GM21576 (cell line): ENCODE measurements around the gene HTR4.
"Not testable (repeated sequence)": the region's sequence is repeated elsewhere in the genome, so short reads cannot be mapped to it uniquely, and the experiment has no call there.

Experiments used
- ATAC-seq: cut with Tn5 transposase; IDR thresholded peaks from one replicate; pipeline ENCODE4 v1.9.1; 2021; ENCODE audit warnings: mild to moderate bottlenecking, moderate library complexity; ENCODE audit not compliant: unreplicated experiment

The HTR4 gene

GRCh38 chr5:148540647-148541046 is 113.7 kb downstream of the HTR4 start:
- ATAC-seq, result no peak

DNA sequence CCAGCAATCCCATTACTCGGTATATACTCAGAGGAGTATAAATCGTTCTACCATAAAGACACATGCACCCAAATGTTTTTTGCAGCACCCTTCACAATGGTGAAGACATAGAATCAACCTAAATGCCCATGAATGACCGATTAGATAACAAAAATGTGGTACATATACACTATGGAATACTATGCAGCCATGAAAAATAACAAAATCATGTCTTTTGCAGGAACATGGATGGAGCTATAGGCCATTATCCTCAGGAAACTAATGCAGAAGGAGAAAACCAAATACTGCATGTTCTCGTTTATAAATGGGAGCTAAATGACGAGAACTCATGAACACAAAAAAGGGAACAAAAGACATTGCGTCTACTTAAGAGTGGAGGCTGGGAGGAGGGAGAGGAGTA is 114.5 kb downstream of the HTR4 start:
- no peak for ATAC-seq

DNA sequence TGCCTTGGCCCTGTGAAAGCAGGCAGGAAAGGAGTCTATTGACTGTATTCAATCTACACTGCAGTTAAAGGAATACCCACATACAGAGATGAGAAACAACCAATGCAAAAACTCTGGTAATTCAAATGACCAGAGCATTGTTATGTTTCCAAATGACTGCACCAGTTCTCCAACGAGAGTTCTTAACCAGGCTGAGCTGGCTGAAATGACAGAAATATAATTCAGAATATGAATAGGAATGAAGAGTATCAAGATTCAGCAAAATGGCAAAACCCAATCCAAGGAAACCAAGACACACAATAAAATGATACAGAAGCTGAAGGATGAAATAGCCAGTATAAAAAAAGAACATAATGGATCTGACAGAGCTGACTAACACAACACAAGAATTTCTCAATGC is 119.1 kb downstream of the HTR4 start:
- no peak for ATAC-seq

- ATAC-seq, result no peak
These were observed 121.2 kb downstream of the HTR4 start for GRCh38 chr5:148532969-148533670.

DNA sequence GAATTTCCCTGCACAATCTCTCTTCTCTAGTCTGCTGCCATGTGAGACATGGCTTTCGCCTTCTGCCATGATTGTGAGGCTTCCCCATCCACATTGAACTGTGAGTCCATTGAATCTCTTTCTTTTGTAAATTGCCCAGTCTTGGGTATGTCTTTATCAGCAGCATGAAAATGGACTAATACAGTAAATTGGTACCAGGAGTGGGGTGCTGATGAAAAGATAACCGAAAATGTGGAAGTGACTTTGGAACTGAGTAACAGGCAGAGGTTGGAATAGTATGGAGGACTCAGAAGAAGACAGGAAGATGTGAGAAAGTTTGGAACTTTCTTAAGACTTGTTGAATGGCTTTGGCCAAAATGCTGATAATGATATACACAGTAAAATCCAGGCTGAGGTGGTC is 124.9 kb downstream of the HTR4 start:
- not testable (repeated sequence) for ATAC-seq

DNA sequence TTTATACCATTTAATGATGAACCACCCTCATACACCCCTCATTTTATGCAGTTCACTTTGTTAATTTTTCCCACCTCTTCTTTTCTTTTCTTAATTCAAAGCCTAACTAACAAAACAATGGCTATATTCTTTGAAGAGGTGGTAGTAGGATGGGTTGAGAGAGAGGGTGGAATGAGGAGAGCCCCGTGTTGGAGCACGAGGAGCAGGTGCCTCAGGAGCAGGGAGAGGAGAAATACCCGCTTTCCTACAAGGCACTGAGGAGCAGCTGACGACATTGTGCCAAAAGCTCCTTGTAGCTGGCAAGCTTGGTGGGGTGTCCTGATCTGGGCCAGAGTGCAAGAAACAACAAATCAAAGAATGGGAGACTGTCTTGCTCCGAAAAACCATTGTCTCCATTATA is 129.6 kb downstream of the HTR4 start:
- ATAC-seq, result no peak

DNA sequence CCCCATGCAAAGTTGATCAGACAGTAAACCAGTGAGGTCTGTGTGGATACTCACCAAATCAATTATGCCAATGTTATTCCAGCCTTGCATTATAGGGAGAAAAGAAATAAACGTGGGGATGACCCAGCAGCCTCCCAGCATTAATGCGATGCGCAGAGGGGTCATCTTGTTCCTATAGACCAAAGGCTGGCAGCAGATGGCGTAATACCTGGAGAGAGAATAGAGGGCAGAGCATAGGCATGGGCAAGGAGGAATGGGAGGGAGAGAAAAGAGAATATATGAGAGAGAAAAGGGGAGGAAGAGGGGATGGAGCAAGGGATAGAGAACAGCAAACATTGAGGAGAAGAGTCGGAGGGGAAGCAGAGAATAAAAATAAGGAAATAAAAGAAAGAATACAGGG is 131.2 kb downstream of the HTR4 start:
- no peak for ATAC-seq

DNA sequence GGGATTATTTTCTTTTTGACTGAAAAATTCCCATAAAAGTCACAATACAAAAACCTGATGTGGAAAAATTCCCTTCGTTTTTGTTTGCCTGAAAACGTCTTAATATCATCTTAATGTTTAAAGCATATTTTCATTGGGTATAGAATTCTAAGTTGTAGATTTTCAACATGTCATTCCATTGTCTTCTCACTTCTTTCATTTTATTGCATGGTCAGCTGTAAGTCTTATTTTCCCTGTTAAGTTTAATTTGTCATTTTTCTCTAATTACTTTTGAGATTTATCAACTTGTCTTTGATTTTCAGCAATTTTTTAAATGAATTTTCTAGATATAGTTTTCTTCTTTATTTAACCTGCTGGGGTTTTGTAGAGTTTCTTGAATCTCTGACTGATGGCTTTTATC is 138.9 kb downstream of the HTR4 start:
- ATAC-seq, result no peak

DNA sequence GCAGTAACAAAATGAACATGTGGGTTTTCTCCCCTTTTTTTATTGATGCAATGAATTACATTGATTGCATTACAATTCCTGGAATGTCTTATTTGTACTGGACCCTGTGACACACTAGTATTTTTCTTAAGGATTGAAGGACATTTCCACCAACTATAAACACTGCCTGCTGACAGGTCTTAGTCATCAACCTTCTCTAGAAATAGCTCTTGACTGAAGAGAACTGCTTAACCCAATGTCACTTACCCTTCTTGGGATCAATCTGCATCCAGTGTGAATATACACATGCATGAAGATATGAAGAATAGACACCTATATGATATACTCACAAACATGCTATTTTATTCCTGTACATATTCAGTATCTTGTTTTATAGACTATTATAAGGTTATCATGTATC is 140.0 kb downstream of the HTR4 start:
- ATAC-seq, result no peak

DNA sequence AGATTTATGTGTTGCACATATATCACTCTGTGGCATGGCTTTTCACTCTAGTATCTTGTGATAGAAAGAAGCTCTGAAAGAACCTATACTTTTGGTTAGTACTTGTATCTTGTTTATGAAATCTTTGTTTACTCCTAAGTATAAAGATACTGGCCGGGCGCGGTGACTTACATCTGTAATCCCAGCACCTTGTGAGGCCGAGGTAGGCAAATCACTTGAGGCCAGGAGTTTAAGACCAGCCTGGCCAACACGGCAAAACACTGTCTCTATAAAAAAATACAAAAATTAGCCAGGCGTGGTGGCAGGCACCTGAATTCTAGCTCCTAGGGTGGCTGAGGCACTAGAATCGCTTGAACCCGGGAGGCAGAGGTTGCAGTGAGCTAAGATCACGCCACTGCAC is 141.8 kb downstream of the HTR4 start:
- ATAC-seq, result no peak

- peak; percentile 92 for ATAC-seq
These were observed 142.4 kb downstream of the HTR4 start for GRCh38 chr5:148511810-148512347.

DNA sequence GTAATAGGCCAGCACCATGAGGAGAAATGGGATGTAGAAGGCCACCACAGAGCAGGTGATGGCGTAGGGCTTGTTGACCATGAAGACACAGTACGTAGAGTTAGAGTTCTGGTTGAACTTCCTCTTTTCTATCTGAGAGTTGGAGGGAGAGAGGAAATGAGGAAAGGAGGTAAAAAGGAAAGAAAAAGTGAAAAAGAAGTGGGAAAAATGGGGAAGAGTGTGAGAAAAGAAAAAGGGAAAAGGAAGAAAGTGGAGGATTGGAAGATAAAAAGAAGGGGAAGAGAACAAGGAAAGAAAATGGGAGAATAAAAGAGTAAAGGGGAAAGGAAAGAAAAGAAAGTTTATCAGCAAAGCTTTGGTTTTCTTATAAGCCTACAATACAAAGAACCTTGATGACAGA is 144.4 kb downstream of the HTR4 start:
- no peak for ATAC-seq

DNA sequence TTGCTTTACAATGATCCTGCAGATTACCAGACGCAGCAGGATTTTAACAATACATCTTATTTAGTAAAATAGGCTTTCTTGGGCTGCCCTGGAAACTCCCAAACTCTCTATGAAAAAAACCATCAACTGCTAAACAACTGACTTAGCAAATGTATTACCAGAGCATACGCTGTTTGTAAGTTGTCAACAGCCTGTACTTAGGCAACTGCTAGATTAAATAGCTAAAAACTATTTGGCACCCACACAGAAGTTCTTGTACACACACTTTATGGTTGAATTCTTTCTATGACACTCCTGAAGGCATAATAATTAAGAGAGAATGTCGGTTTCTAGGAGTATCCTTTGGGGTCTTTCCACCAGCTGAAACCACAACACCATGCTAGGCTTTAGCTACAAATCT is 146.7 kb downstream of the HTR4 start:
- ATAC-seq, result no peak

DNA sequence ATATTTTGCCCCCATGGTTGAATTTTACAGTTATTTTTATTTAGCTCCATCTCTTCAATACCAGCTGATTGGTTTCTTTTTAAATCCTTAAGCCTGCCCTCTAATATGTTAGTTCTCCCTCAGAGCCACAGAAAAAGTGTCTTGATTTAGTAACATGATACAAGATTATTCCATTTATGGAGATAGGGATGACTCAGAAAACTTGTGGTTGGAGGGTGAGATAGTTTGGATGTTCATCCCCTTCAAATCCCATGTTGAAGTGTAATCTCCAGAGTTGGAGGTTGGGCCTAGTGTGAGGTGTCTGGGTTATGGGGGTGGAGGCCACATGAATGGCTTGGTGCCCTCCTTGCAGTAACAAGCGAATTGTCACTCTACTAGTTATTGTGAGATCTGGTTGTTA is 154.9 kb downstream of the HTR4 start:
- ATAC-seq, result no peak

GRCh38 chr5:148497757-148498156 is 156.6 kb downstream of the HTR4 start:
- no peak for ATAC-seq

GRCh38 chr5:148492351-148492750 is 162.0 kb downstream of the HTR4 start:
- ATAC-seq, result no peak

- ATAC-seq, result no peak
These were observed 162.5 kb downstream of the HTR4 start for GRCh38 chr5:148491793-148492184.

DNA sequence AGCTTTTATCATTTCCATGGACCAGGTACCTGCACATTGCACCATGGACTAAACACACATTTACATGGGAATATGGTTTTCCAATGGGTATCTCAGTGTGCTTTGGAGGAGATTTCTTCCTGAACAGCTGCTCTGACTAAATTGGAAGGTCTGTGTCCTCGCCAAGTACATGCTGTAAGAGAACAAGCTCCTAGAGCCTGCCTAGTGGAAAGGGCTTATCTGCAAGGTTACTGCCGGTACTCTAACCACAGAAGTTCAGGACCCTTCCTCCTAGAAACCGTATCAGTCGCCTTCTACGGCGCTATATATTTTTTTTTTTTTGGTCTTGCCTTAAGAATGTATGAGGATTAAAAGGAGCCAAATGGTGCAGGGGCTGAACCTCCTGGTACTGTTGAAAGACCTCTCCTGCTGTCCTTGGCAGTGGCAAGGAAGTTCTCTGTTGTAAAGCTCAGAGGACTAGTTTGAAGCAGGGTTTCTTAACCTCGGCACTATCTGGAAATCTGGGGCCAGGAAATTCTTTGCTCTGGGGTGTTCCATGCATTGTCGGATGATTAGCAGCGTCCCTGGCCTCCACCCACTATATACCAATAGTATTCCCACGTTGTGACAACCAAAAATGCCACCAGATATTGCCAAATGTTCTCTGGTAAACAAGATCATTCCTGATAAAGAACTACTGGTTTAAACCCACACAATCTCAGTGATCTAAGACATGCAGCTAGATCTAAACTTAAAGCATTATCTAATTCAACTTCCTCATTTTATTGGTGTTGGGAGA is 163.1 kb downstream of the HTR4 start:
- ATAC-seq, result no peak

- ATAC-seq, result no peak
These were observed 165.6 kb downstream of the HTR4 start for GRCh38 chr5:148488757-148489156.

- no peak for ATAC-seq
These were observed 167.9 kb downstream of the HTR4 start for GRCh38 chr5:148486456-148486855.

GRCh38 chr5:148484651-148485050 is 169.7 kb downstream of the HTR4 start:
- no peak for ATAC-seq

GRCh38 chr5:148483750-148484149 is 170.6 kb downstream of the HTR4 start:
- no peak for ATAC-seq
